Measurements from ENCODE around the gene IWS1.

GRCh38 chr2:127482031-127482430 is 44.3 kb downstream of the IWS1 start:
- TF ChIP-seq, protein P1, sequence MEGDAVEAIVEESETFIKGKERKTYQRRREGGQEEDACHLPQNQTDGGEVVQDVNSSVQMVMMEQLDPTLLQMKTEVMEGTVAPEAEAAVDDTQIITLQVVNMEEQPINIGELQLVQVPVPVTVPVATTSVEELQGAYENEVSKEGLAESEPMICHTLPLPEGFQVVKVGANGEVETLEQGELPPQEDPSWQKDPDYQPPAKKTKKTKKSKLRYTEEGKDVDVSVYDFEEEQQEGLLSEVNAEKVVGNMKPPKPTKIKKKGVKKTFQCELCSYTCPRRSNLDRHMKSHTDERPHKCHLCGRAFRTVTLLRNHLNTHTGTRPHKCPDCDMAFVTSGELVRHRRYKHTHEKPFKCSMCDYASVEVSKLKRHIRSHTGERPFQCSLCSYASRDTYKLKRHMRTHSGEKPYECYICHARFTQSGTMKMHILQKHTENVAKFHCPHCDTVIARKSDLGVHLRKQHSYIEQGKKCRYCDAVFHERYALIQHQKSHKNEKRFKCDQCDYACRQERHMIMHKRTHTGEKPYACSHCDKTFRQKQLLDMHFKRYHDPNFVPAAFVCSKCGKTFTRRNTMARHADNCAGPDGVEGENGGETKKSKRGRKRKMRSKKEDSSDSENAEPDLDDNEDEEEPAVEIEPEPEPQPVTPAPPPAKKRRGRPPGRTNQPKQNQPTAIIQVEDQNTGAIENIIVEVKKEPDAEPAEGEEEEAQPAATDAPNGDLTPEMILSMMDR (IDR thresholded peaks at IDR 0.05) = no peak
- TF ChIP-seq POLR2A (IDR thresholded peaks at IDR 0.05) = no peak
